Activated CD4-positive, alpha-beta memory T cell treated with anti-CD3 and anti-CD28 coated beads, Interleukin-2, amount 10 ng/mL, durations not matched to agents 7 days and 5 days (primary cell): ENCODE measurements around the gene PIK3R1. TPM values are rescaled to one million over a fixed set of nuclear protein-coding genes. Genes with fewer than 3 reads are reported as not detected.

Experiments
- CTCF ChIA-PET: fragments of 350-600 bp; sonication (Branson Sonifier 250); formaldehyde crosslinking; loops from one replicate; lab custom pipeline; 2021; ENCODE audit warnings: antibody characterized with exemption, inconsistent platforms; lab: Charles Lee
- POLR2A ChIA-PET: fragments of 350-600 bp; sonication (Branson Sonifier 250); formaldehyde crosslinking; loops from one replicate; lab custom pipeline; 2021; ENCODE audit warnings: antibody characterized with exemption; lab: Charles Lee
- DNase-seq: peaks from one replicate; pipeline ENCODE4 v3.0.0-alpha.2; 2020
- H3K27ac Mint-ChIP-seq: one replicate; pipeline ENCODE4 v1.8.0; 2021; ENCODE audit warnings: mild to moderate bottlenecking, mixed read lengths
- H3K27me3 Mint-ChIP-seq: one replicate; pipeline ENCODE4 v1.8.0; 2021; ENCODE audit warnings: mixed read lengths
- H3K36me3 Mint-ChIP-seq: one replicate; pipeline ENCODE4 v1.8.0; 2021; ENCODE audit warnings: low read depth, mixed read lengths
- H3K4me1 Mint-ChIP-seq: one replicate; pipeline ENCODE4 v1.8.0; 2021; ENCODE audit warnings: mixed read lengths
- H3K4me3 Mint-ChIP-seq: one replicate; pipeline ENCODE4 v1.8.0; 2021; ENCODE audit warnings: mild to moderate bottlenecking, mixed read lengths
- H3K9me3 Mint-ChIP-seq: one replicate; pipeline ENCODE4 v1.8.0; 2021; ENCODE audit warnings: mixed read lengths
- total RNA-seq, 2 experiments: library from RNA; stranded (reverse); gene quantifications; one replicate each; pipeline ENCODE4 v1.2.3, GENCODE V29; 2021

PIK3R1 gene
- total RNA-seq, 2 experiments from 2014 or later, result 83.1 to 86.4 TPM

GRCh38 chr5:68260467-68260866 lies 44.9 kb downstream of the PIK3R1 start:
- Mint-ChIP-seq H3K36me3 (peaks cover 12% of the 10 kb centered on the region), H3K9me3 (no peaks in the 10 kb centered on the region), H3K4me1 (peaks cover 59% of the 10 kb centered on the region), H3K27me3 (no peaks in the 10 kb centered on the region), H3K4me3 (no peak overlapping the region), H3K27ac (no peak overlapping the region)
- ChIA-PET CTCF (interaction anchor here (1.7 to 3.5 kb wide), 2 partner anchors 11 kb away, joined by 4 to 26 read pairs; no protein-coding TSS in a partner anchor), POLR2A (interaction anchor here (1.2 to 1.4 kb wide), 2 partner anchors 9 to 28 kb away, joined by 3 to 5 read pairs; no protein-coding TSS in a partner anchor)
- DNase-seq, result no peak

GRCh38 chr5:68261169-68261568 lies 45.6 kb downstream of the PIK3R1 start:
- H3K4me3 Mint-ChIP-seq, result no peak overlapping the region
- H3K27me3 Mint-ChIP-seq, result no peaks in the 10 kb centered on the region
- H3K27ac Mint-ChIP-seq, result peak overlapping the region; percentile 4
- peaks cover 61% of the 10 kb centered on the region for H3K4me1 Mint-ChIP-seq
- POLR2A ChIA-PET, result interaction anchor here (1.4 kb wide), 2 partner anchors 27 to 45 kb away, joined by 3 to 4 read pairs; no protein-coding TSS in a partner anchor
- CTCF ChIA-PET, result interaction anchor here (1.5 to 3.5 kb wide), 2 partner anchors 9 to 10 kb away, joined by 6 to 26 read pairs; no protein-coding TSS in a partner anchor
- no peak for DNase-seq
- no peaks in the 10 kb centered on the region for H3K9me3 Mint-ChIP-seq
- peaks cover 13% of the 10 kb centered on the region for H3K36me3 Mint-ChIP-seq

DNA sequence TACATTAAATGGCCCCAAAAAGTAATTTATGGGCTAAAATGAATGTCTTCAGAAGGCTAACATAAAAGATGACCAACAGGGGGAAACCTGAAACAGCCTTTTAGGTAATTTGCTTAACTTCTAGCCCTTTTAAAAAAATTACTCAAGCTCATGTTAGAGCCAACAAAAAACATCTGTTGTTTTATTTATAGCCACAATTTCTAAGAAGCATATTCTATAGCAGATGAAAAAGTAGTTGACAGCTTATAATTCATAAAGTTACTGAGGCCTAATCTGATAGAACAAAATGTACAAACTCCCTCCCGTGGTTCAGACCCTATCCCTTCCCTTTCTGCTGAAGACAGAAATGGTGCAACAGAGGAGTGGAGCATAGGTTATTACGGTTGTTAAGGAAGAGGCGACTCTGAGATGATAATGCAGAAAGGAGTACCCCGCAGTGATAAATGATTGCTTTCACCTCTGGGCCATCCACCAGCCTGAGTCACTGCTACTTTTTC lies 46.1 kb downstream of the PIK3R1 start:
- DNase-seq, result no peak
- peaks cover 13% of the 10 kb centered on the region for H3K36me3 Mint-ChIP-seq
- no peak overlapping the region for H3K27ac Mint-ChIP-seq
- POLR2A ChIA-PET, result interaction anchor here (1.4 kb wide), 1 partner anchor 45 kb away, joined by 4 read pairs; no protein-coding TSS in a partner anchor
- no peaks in the 10 kb centered on the region for H3K9me3 Mint-ChIP-seq
- H3K27me3 Mint-ChIP-seq, result no peaks in the 10 kb centered on the region
- CTCF ChIA-PET, result interaction anchor here (1.5 kb wide), 1 partner anchor 9 kb away, joined by 6 read pairs; no protein-coding TSS in a partner anchor
- H3K4me1 Mint-ChIP-seq, result peaks cover 62% of the 10 kb centered on the region
- H3K4me3 Mint-ChIP-seq, result no peak overlapping the region

DNA sequence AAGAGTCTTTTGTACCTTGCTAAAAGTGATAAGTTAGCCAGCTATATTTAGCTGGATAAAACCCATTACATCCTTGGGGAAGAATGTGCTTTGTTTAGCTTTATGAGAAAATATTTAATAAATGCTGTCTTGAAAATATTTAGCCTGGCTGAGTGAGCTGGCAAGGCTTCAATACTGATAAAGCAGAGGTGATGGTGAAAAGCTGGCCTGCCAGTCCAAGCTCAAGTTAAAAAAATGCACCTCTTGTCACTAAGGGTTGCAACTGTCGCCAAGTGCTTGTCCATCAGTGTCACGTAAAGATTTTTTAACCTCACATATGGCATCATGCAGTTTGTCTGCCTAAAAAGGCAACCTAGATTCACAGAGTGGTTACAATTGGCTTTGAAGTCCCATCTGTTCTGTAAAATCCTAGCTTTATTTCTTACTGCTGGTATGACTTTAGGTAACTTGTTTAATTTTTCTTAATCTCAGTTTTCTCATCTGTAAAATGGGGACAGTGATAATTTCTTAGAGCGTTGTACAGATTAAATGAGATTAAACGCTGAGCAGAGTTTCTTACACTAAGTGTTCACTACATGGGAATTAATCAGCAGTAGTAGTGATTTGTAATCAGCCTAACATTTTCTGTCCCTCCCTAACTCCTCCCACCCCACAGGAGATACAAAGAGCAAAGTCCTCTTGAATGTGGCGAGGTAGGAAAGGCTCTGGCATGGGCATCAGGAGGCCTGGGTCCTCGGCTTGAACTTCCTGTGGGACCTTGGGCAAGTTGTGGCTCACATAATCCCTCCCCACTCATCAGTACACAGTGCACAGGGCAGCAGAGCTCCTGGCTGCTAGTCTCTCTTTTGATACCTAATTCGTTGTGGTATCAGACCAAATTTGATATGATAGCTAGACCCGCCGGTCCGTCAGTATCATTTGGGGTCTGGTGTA lies 48.7 kb downstream of the PIK3R1 start:
- ChIA-PET CTCF (interaction anchor here (0.7 to 1.4 kb wide), 2 partner anchors 9 to 22 kb away, joined by 4 to 7 read pairs; no protein-coding TSS in a partner anchor), POLR2A (interaction anchor here (1.2 to 1.6 kb wide), 3 partner anchors 9 to 49 kb away, joined by 3 to 6 read pairs (median 4); partner anchors contain the start of gene PIK3R1)
- peaks cover 65% of the 10 kb centered on the region for H3K4me1 Mint-ChIP-seq
- DNase-seq, result no peak
- H3K27ac Mint-ChIP-seq, result no peak overlapping the region
- no peaks in the 10 kb centered on the region for H3K9me3 Mint-ChIP-seq
- H3K36me3 Mint-ChIP-seq, result peaks cover 2% of the 10 kb centered on the region
- no peaks in the 10 kb centered on the region for H3K27me3 Mint-ChIP-seq
- no peak overlapping the region for H3K4me3 Mint-ChIP-seq

GRCh38 chr5:68265347-68265746 lies 49.8 kb downstream of the PIK3R1 start:
- Mint-ChIP-seq H3K4me1 (peaks cover 66% of the 10 kb centered on the region), H3K27me3 (no peaks in the 10 kb centered on the region), H3K27ac (peak overlapping the region; percentile 22), H3K36me3 (peaks cover 2% of the 10 kb centered on the region), H3K9me3 (no peaks in the 10 kb centered on the region), H3K4me3 (no peak overlapping the region)
- DNase-seq, result no peak
- ChIA-PET CTCF (no interaction called here), POLR2A (interaction anchor here (8.4 kb wide), 1 partner anchor 50 kb away, joined by 50 read pairs; the partner anchor contains the start of gene PIK3R1)

GRCh38 chr5:68265822-68266395 lies 50.4 kb downstream of the PIK3R1 start:
- Mint-ChIP-seq H3K36me3 (peaks cover 2% of the 10 kb centered on the region), H3K27ac (no peak overlapping the region), H3K4me3 (no peak overlapping the region), H3K27me3 (no peaks in the 10 kb centered on the region), H3K9me3 (no peaks in the 10 kb centered on the region), H3K4me1 (peaks cover 66% of the 10 kb centered on the region)
- ChIA-PET POLR2A (interaction anchor here (1.4 to 8.4 kb wide), 2 partner anchors 10 to 50 kb away, joined by 5 to 50 read pairs; partner anchors contain the start of gene PIK3R1), CTCF (no interaction called here)
- DNase-seq, result no peak

- ChIA-PET POLR2A (interaction anchor here (1.3 to 8.4 kb wide), 3 partner anchors 10 to 1104 kb away, joined by 5 to 50 read pairs (median 5); partner anchors contain the start of gene PIK3R1), CTCF (no interaction called here)
- Mint-ChIP-seq H3K27me3 (no peaks in the 10 kb centered on the region), H3K36me3 (peaks cover 2% of the 10 kb centered on the region), H3K4me3 (no peak overlapping the region), H3K27ac (no peak overlapping the region), H3K4me1 (peaks cover 71% of the 10 kb centered on the region), H3K9me3 (no peaks in the 10 kb centered on the region)
- no peak for DNase-seq
These were observed 50.9 kb downstream of the PIK3R1 start for GRCh38 chr5:68266457-68266856.

DNA sequence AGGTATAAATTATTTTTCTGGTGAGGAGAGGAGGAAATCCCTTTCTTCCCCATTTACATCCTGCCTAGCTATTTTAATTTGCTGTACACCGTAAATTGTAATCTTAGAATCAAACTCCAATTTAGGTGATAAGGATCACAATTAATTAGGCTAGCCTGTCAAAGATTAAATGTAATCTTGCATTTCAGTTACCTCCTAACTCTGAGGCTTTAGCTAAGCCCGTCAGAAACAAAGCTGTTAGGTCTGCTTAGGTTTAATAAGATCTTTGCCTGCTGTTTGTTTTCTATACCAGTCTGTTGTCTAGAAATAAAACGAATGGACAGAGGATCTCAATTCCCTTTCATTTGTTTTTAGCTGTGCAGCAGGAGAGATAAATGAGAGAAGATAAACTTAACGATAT lies 51.5 kb downstream of the PIK3R1 start:
- peaks cover 2% of the 10 kb centered on the region for H3K36me3 Mint-ChIP-seq
- no peak for DNase-seq
- ChIA-PET POLR2A (interaction anchor here (1.3 to 8.4 kb wide), 4 partner anchors 11 to 1105 kb away, joined by 5 to 50 read pairs (median 18); partner anchors contain the start of gene PIK3R1), CTCF (interaction anchor here (0.5 to 2.0 kb wide), 4 partner anchors 12 to 188 kb away, joined by 3 to 8 read pairs (median 5); partner anchors contain the start of gene PIK3R1)
- no peaks in the 10 kb centered on the region for H3K9me3 Mint-ChIP-seq
- no peaks in the 10 kb centered on the region for H3K27me3 Mint-ChIP-seq
- H3K4me1 Mint-ChIP-seq, result peaks cover 71% of the 10 kb centered on the region
- H3K27ac Mint-ChIP-seq, result no peak overlapping the region
- H3K4me3 Mint-ChIP-seq, result no peak overlapping the region

DNA sequence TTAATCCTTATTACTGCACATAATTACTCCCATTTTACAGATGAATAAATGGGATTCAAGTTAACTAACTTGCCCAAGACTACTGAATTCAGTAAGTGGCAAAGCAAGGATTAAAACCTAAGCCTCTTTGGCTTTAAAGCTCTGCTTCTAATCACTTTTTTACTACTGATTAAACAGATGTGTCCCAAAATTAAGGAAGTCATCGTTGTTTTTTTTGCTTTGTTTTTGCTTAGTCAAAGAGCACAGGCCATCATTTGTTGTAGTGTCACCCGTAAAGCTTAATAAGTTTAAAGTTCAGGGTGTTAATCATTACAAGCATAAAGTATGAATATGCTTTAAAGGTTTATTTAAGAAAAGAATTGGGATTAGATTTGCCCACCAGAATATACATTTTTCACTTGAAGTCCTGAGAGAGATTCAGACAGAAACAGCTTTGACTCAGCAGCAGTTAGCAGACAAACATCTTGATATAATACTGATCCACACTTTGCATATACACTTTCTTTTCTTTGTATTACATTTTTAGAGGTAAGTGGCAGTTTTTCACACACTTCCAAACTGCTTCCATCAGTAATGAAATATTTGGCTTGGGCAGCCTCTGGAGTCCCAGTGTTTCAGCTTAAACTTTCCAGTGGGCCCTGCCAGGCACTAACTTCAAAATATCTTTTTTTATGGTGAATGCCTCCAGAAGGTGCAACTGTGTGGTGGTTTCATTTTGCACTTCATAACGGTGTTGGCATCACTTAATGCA lies 52.7 kb downstream of the PIK3R1 start:
- no peak for DNase-seq
- CTCF ChIA-PET, result interaction anchor here (1.2 to 2.0 kb wide), 4 partner anchors 13 to 52 kb away, joined by 3 to 8 read pairs (median 5); partner anchors contain the start of gene PIK3R1

GRCh38 chr5:68268852-68269130 lies 53.2 kb downstream of the PIK3R1 start:
- no peaks in the 10 kb centered on the region for H3K27me3 Mint-ChIP-seq
- peak overlapping the region; percentile 58 for H3K27ac Mint-ChIP-seq
- no peaks in the 10 kb centered on the region for H3K9me3 Mint-ChIP-seq
- DNase-seq, result no peak
- H3K4me1 Mint-ChIP-seq, result peaks cover 82% of the 10 kb centered on the region
- CTCF ChIA-PET, result interaction anchor here (0.6 to 2.0 kb wide), 4 partner anchors 14 to 49 kb away, joined by 3 to 8 read pairs (median 4); no protein-coding TSS in a partner anchor
- no peak overlapping the region for H3K4me3 Mint-ChIP-seq
- POLR2A ChIA-PET, result interaction anchor here (1.1 to 8.4 kb wide), 4 partner anchors 12 to 1048 kb away, joined by 3 to 50 read pairs (median 20); partner anchors contain the start of gene PIK3R1
- peaks cover 4% of the 10 kb centered on the region for H3K36me3 Mint-ChIP-seq

More for the DNA sequence above, 52.7 kb downstream of the PIK3R1 start:
- Mint-ChIP-seq H3K27ac (peak overlapping the region; percentile 58), H3K9me3 (no peaks in the 10 kb centered on the region), H3K4me3 (no peak overlapping the region), H3K4me1 (peaks cover 79% of the 10 kb centered on the region), H3K36me3 (peaks cover 2% of the 10 kb centered on the region), H3K27me3 (no peaks in the 10 kb centered on the region)
- POLR2A ChIA-PET, result interaction anchor here (0.9 to 8.4 kb wide), 6 partner anchors 10 to 1047 kb away, joined by 3 to 50 read pairs (median 5); partner anchors contain the start of gene PIK3R1

DNA sequence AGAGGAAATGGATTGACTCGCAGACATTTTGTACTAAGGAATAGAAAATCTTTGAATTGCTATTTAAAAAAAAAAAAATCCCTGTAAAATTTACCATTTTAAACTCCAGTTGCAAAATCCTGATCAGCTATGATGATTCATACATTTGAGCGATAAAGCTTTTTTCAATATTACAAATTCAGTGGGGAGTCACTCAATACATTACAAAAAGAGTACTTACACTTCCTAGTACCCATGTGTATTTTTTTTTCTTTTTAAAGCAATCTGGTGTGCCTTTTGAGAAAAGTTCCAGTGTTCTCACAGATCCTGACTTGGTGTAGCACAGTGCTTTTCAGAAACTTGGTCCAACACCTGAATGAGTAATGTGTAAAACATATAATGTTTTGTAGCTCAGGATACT lies 54.3 kb downstream of the PIK3R1 start:
- ChIA-PET CTCF (interaction anchor here (1.8 to 5.4 kb wide), 6 partner anchors 8 to 1023 kb away, joined by 6 to 33 read pairs (median 24); partner anchors contain the start of gene PIK3R1), POLR2A (interaction anchor here (1.0 to 8.4 kb wide), 5 partner anchors 10 to 54 kb away, joined by 3 to 50 read pairs (median 5); partner anchors contain the start of gene PIK3R1)
- Mint-ChIP-seq H3K4me1 (peaks cover 85% of the 10 kb centered on the region), H3K27me3 (no peaks in the 10 kb centered on the region), H3K4me3 (no peak overlapping the region), H3K27ac (peak overlapping the region; percentile 36), H3K9me3 (no peaks in the 10 kb centered on the region), H3K36me3 (peaks cover 14% of the 10 kb centered on the region)
- no peak for DNase-seq
